Stimulated activated CD8-positive, alpha-beta memory T cell treated with anti-CD3 and anti-CD28 coated beads, Interleukin-4, amount 100 ng/mL, for 1 hour (primary cell): ENCODE measurements around the gene NINJ2.

Experiments
- DNase-seq, 2 donors: peaks; one replicate each; pipeline ENCODE4 v3.0.0-alpha.2; 2020; ENCODE audit warnings: low read depth in 2 of 2, low spot score in 1 of 2

Gene NINJ2

DNA sequence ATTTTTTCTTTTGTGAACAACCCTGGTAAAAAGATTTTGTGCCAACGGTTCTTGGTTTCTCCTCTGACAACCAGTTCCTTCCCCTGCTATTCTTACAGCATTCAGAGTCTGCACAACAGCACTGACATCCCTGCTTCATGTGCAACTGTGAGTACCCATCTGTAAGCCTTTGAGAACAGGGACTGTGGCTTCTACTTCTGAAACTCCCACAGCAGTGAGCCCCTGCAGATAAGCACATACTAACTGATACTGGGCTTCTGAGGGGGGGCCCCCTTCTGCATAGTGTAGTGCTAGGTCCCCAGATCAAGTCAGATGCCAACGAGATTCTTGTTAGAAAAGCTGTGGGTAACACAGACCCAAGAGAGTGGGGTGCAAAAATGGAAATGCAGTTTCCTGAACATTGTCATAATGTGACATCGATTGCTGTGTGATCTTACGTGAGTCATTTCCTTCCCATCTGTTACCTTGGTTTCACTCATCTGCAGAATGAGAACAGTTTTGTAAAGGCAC, 11.1 kb upstream of the NINJ2 start:
- peak in 1 of 2 donors; percentile 24 for DNase-seq

DNA sequence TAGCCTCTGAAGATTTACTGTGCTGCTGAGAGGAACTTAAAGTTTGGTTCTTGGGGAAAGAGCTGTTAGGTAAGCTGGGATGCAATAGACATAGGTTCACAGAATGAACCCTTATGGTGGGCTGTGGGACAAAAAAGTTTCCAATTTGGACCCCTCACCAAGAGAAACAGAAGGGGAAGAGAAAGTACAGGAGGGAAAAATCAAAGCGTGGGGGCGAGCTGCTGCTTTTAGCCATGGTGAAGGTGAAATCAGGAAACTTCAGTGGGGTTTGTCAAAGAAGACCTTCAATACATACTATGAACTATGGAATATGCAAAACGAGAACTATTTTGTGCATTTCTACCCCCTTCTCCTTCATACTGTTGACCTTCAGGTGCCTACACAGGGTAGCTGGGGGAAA, 10.6 kb upstream of the NINJ2 start:
- no peak for DNase-seq

DNA sequence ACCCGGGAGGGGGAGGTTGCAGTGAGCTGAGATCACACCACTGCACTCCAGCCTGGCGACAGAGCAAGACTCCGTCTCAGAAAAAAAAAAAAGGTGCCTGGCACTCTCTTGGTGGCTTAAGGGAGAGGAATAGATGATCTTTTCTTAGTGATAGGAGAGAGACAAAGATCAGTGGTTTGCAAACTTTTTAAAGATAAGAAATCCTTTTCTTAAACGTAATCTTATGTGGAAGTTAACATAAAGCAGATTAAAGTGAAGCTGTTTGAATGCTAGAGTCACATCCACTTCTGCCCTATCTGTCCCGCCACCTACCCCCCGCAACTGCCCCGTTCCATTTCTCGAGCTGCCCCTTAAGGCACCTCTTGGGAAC, 6.3 kb upstream of the NINJ2 start:
- no peak for DNase-seq

DNA sequence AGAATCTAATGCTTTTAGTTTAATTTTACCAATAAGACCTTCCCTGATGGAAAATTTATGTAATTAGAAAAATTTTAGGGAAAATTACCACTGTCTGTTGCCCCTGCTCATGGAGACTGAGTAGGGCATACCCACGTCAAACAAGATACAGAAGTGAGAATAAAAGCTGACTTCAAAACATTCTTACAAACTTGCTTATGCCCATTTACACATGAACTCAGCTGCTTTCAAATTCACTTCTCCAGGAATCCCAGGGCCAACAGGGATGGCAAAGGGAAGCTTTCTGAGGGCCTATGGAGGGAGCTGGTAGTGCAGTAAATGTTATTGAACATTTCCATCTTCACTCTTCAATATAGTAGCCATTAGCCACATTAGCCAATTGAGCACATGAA, 4.8 kb upstream of the NINJ2 start:
- no peak for DNase-seq

DNA sequence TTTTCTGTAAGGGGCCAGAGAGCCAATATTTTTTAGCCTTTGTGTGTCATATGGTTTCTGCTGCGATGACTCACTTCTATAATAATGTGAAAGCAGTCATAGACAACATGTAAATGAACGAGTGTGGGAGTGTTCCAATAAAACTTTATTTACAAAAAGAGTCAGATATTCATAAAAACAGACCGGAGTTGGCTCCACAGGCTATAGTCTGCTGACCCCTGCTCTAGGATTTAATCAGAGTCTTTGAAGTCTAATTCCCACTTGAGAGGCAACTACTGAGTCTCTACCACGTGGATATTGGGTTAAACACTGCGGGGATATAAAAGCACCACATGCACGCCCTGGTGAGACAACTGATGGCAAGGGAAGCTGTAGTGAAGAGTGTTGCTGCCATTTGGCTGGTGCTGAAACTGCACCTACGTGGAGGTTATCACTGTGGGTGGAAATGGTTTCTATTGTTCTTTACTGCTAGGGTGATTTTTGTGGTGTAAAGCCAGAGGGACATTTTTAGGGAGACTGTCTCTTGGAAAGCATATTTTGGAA, 3.6 kb upstream of the NINJ2 start:
- DNase-seq = no peak

DNA sequence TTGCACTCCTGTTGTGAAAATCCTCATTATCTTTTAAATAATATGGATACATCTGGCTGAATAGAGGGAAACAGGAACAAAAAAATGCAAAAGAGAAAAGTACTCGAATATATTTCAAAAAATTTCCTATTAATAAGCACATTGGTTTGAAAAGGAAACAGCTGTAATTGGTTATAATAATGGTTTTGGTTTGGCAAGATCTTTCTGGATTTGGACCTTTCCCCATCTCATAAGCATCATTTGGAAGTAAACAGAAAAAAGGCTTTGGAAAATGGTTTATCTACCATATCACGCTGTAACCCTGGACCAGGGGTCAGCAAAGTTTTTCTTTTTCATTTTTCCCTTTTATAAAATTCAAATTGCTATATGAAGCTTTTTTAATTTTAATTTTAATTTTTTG, 2.8 kb upstream of the NINJ2 start:
- DNase-seq = no peak

GRCh38 chr12:664779-665092, 1.5 kb upstream of the NINJ2 start:
- no peak for DNase-seq

GRCh38 chr12:664075-664778, 982 bp upstream of the NINJ2 start:
- no peak for DNase-seq

DNA sequence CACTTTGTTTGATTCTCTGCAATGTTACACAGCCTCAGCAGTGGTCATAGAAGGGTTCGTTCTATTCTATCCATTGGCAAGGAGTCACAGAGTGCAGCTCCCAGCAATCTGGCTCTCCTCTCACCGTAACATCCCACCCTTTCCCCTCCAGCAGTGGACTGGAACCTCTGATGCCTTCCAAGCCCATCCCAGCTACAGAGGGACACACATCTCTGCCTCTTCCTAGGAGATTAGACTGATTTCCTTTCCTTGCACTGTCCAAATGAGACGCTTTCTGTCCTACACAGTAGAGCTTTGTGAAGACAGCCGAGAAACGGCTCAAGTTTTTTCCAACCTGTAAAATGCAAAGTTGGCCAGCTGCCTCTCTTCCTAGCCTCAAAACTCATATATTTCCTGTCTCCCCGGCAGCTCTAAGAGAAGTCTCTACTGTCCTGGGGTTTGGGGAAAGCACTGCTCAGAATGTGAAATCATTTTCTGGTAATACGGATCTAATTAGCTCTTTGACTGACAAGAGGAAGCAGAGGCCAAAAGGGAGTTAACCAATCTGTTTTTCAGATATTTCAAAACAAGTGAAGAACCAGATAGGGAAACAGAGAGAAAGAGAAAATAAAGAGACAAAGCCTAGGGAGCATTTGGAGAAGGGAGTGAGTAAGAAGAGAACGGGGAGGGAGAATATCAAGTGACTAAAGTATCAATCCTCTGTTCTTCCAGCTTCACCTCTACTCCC, 516 bp downstream of the NINJ2 start:
- no peak for DNase-seq

GRCh38 chr12:661720-662486, 1.3 kb downstream of the NINJ2 start:
- DNase-seq = no peak

- DNase-seq = no peak
These were observed 4.1 kb downstream of the NINJ2 start for GRCh38 chr12:659090-659683.

DNA sequence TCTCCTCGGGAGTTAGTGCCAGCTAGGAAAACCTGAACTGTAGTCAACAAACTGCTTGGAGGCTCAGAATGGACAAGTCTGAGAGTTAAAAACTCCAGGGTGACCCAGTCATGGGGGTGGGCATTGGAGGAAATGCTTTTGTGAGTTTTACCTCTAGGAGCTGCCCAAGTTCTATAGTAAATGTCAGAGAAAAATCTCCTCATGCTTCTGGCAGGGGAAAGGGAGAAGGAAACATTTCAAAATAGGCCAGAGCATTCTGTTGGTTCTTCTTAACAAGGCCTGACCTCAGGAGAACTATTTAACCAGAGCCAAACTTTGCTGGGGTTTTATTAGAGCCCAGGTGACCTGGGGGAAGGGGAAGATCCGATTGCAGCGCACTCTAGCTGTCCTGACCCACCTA, 12.3 kb downstream of the NINJ2 start:
- DNase-seq = no peak

DNA sequence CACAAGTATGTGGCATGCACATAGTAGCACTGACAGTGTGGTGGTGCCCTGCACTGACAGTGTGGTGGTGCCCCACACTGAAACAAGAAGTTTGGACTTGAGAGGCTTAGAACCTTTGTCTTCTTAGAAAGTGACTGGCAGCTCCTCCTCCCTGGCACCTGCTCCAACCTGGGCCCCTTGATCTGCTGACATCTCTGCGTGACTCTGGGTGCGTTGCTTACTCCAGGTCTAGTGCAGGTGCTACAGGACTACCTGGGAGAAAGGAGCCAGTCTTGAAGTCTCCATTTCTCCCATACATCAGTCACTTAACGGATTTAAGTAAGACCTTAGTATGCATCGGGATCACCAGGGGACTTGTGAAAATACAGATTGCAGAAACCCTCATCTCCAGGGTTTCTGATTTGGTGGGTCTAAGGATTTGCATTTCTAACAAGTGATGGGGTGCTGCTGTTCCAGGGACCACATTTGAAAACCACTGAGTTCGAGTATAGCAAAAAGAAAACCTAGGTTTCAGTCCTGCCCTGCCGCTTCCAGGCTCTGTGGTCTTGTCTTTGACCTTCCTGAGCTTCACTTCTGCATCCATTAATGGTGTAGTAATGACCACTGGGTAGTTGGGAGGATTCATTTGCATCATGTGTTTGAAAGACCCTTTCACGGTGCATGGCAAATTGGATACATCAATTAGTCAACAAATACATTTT, 15.7 kb downstream of the NINJ2 start:
- DNase-seq = no peak

DNA sequence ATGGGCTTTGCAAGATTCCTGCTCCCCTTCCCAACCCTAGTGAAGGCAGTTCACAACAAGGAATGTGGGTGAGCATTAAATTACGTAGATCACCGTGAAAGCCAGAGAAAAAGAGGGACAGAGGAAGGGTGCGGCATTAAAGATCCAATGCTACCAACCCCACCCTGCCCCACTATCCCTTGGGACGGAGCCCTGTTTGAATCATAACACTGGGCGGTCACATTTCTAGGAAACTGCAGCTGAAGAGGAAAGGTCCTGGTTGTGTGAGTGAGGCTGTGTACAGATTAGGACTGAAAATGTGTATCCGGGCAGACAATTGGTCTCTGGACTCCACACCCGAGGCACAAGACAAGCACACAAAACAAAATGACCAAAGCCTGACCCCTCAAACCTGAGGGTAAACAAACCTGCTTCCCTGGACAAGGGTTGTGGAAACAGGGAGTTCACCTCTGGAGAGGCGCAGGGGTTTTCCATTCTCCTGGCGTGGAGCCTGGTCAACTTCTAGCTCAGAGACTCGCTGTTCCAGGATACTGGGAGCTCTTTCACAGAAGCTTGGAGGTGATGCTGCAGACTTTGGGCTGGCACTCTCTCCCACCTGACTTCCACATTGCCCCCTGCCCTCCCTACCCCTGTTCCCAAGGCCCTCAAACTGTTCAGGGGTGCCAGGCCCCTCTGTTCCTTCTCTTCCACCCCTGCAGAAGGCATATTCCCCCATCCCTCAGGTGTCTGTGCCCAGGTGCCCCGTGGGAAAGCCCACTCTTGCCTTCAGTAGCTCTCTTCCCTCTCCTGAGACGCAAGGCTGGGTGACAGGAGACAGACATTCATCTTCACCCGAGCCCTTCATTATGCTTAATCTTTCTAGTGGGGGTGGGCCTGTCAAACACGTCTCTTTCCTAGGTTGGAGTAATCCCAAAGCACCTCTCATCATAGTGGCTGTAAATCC, 16.5 kb downstream of the NINJ2 start:
- DNase-seq = no peak

DNA sequence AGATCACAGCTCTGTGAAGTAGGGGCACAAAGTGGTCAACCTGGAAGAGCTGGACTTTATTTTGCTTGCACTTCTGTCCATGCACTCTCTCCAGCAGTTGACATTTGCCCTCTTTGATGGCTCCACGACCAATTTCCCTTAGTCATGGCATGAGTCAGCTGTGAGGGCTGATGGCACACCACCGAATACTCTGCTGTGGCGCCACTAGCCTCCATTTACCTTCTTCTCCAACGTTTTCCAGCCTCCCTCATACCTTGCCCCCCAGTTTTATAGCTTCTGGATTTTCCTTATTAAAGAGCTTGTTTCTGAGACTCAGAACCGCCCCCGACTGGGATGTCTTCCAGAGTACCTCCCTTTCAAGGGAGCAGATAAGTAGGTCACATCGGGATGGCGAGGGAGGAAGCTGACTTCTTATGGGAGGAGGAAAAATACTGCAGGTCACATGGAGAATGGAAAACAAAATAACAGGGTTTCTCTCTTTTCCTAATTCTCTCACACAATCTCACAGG, 17.6 kb downstream of the NINJ2 start:
- DNase-seq = no peak

GRCh38 chr12:644818-645552, 18.3 kb downstream of the NINJ2 start:
- no peak for DNase-seq

GRCh38 chr12:644303-644639, 19.0 kb downstream of the NINJ2 start:
- DNase-seq = no peak

GRCh38 chr12:643475-644302, 19.6 kb downstream of the NINJ2 start:
- no peak for DNase-seq
